Astrocyte of the cerebellum (primary cell): ENCODE data around the gene DMRT2.
A peak's percentile ranks its signal among the peaks of the same experiment; 100 is the strongest.

Experiments used
- DNase-seq: peaks from one replicate; pipeline ENCODE4 v3.0.0-alpha.2; 2011; ENCODE audit warnings: low read depth
- H3K4me3 ChIP-seq: 2 replicates; pipeline ENCODE4 v1.5.1; 2011; ENCODE audit warnings: mild to moderate bottlenecking, low read depth, low read length, moderate library complexity
- CTCF ChIP-seq: IDR thresholded peaks from 2 replicates; pipeline ENCODE4 v1.5.1; 2012; ENCODE audit warnings: low read length, low read depth, moderate library complexity, mild to moderate bottlenecking; ENCODE audit errors: missing control alignments
- in situ Hi-C: cut with HindIII; loops from 2 replicates; pipeline ENCODE4 v1.10.0; 2017; ENCODE audit warnings: low sequenced_read_pairs

The DMRT2 gene

GRCh38 chr9:1009101-1009707 is 41.0 kb upstream of the DMRT2 start:
- DNase-seq: peak; percentile 57
- TF ChIP-seq CTCF: peak; percentile 95
- H3K4me3 ChIP-seq: no peak overlapping the region
- in situ Hi-C loops: no loop called here

- DNase-seq: no peak
- in situ Hi-C loops: no loop called here
- H3K4me3 ChIP-seq: no peak overlapping the region
- no peak for TF ChIP-seq CTCF
These were observed 37.1 kb upstream of the DMRT2 start for GRCh38 chr9:1013021-1013420.

GRCh38 chr9:1014225-1014624 is 35.9 kb upstream of the DMRT2 start:
- DNase-seq: no peak
- TF ChIP-seq CTCF: no peak
- H3K4me3 ChIP-seq: no peak overlapping the region
- in situ Hi-C loops: no loop called here

GRCh38 chr9:1014640-1015039 is 35.5 kb upstream of the DMRT2 start:
- no peak for DNase-seq
- H3K4me3 ChIP-seq: no peak overlapping the region
- in situ Hi-C loops: no loop called here
- no peak for TF ChIP-seq CTCF

- in situ Hi-C loops: no loop called here
- DNase-seq: no peak
- no peak for TF ChIP-seq CTCF
These were observed 32.0 kb upstream of the DMRT2 start for GRCh38 chr9:1018121-1018520.

GRCh38 chr9:1024112-1024511 is 26.0 kb upstream of the DMRT2 start:
- no peak overlapping the region for H3K4me3 ChIP-seq
- in situ Hi-C loops: no loop called here
- DNase-seq: no peak
- TF ChIP-seq CTCF: no peak

More at GRCh38 chr9:1018121-1018520, 32.0 kb upstream of the DMRT2 start:
- no peak overlapping the region for H3K4me3 ChIP-seq
